Endothelial cell of umbilical vein (primary cell): ENCODE measurements around the gene JCAD. TPM values are rescaled to one million over a fixed set of nuclear protein-coding genes. Genes with fewer than 3 reads are reported as not detected.

Experiments used
- BruUV-seq: library from RNA; stranded (reverse); fragments of 400-500 nt; replicated peaks from 2 replicates; lab custom pipeline; 2021; lab: Mats Ljungman, UMichigan
- CTCF ChIA-PET: fragments of 300-600, 350-600 bp; sonication (Branson Sonifier 250); formaldehyde crosslinking; loops from one replicate; lab custom pipeline; 2021; ENCODE audit warnings: antibody characterized with exemption, inconsistent platforms; lab: Charles Lee
- POLR2A ChIA-PET: fragments of 300-600, 350-600 bp; sonication (Branson Sonifier 250); formaldehyde crosslinking; loops from one replicate; lab custom pipeline; 2021; ENCODE audit warnings: antibody characterized with exemption, inconsistent platforms; lab: Charles Lee
- DNase-seq: peaks from one replicate; pipeline ENCODE4 v3.0.0-alpha.2; 2011; ENCODE audit warnings: low read depth, low spot score
- FAIRE-seq: peaks from 2 replicates; lab custom pipeline; 2011; peaks lifted over from hg19 to GRCh38; lab: Jason Lieb, UNC
- H2AFZ ChIP-seq: 2 replicates; pipeline ENCODE4 v1.6.0; 2012; ENCODE audit warnings: low read depth, low read length, control low read depth, inconsistent platforms
- H3K27ac ChIP-seq: 2 replicates; pipeline ENCODE4 v1.5.1; 2011; ENCODE audit warnings: low read depth, mild to moderate bottlenecking, control low read depth, low read length, moderate library complexity; ENCODE audit not compliant: insufficient read depth
- H3K27me3 ChIP-seq, 2 experiments: 2 replicates each; pipeline versions ENCODE4 v1.6.0 to v1.6.1; 2011; ENCODE audit warnings: low read length in 2 of 2, mixed read lengths in 1 of 2; ENCODE audit not compliant: control insufficient read depth in 2 of 2, insufficient read depth in 2 of 2
- H3K36me3 ChIP-seq, 2 experiments: 2 replicates in 1 of 2; 3 replicates in 1 of 2; pipeline ENCODE4 v1.5.1; 2011; ENCODE audit warnings: low read length in 2 of 2, mild to moderate bottlenecking in 1 of 2, moderate library complexity in 1 of 2; ENCODE audit not compliant: control insufficient read depth in 2 of 2, insufficient read depth in 2 of 2; ENCODE audit errors: extremely low read depth in 1 of 2
- H3K4me1 ChIP-seq: 3 replicates; pipeline ENCODE4 v1.5.1; 2011; ENCODE audit warnings: mild to moderate bottlenecking, low read length; ENCODE audit not compliant: control insufficient read depth, insufficient read depth; ENCODE audit errors: extremely low read depth
- H3K4me2 ChIP-seq: 2 replicates; pipeline ENCODE4 v1.6.1; 2011; ENCODE audit warnings: low read length, control low read depth, mixed read lengths; ENCODE audit not compliant: insufficient read depth
- H3K4me3 ChIP-seq, 3 experiments: fragments of 200-600 bp in 1 of 3; sonication (generic), shearing (Covaris generic) in 1 of 3; replicated peaks in 1 of 3; 2 replicates each; pipeline ENCODE4 v1.5.1; 2011 to 2016; ENCODE audit warnings: control low read depth in 3 of 3, low read length in 3 of 3, mild to moderate bottlenecking in 2 of 3, inconsistent platforms in 1 of 3, low read depth in 1 of 3, moderate library complexity in 1 of 3; ENCODE audit not compliant: insufficient read depth in 1 of 3
- H3K79me2 ChIP-seq: 2 replicates; pipeline ENCODE4 v1.6.0; 2012; ENCODE audit warnings: low read length, inconsistent platforms; ENCODE audit not compliant: control insufficient read depth, insufficient read depth
- H3K9ac ChIP-seq: replicated peaks from 2 replicates; pipeline ENCODE3; 2011; ENCODE audit warnings: low read length, control low read depth; ENCODE audit not compliant: insufficient read depth; ENCODE audit errors: extremely low read depth
- H3K9me1 ChIP-seq: replicated peaks from 3 replicates; pipeline ENCODE4 v1.6.0; 2011; ENCODE audit warnings: mild to moderate bottlenecking, low read length; ENCODE audit not compliant: control insufficient read depth, insufficient read depth; ENCODE audit errors: extremely low read depth
- H3K9me3 ChIP-seq: replicated peaks from 2 replicates; pipeline ENCODE4 v1.5.1; 2012; ENCODE audit warnings: low read length, inconsistent platforms; ENCODE audit not compliant: control insufficient read depth, insufficient read depth
- H4K20me1 ChIP-seq: replicated peaks from 2 replicates; pipeline ENCODE3; 2011; ENCODE audit warnings: mild to moderate bottlenecking, low read length; ENCODE audit not compliant: control insufficient read depth, insufficient read depth; ENCODE audit errors: extremely low read depth
- EZH2 ChIP-seq: IDR thresholded peaks from 2 replicates; pipeline ENCODE4 v1.6.1; 2012; ENCODE audit warnings: borderline replicate concordance, low read depth, mild to moderate bottlenecking, moderate library complexity, low read length, inconsistent platforms; ENCODE audit not compliant: severe bottlenecking
- FOS ChIP-seq: IDR thresholded peaks from 2 replicates; pipeline ENCODE4 v1.6.1; 2011; ENCODE audit warnings: mild to moderate bottlenecking, low read length, moderate library complexity, borderline replicate concordance; ENCODE audit not compliant: insufficient read depth
- GATA2 ChIP-seq: IDR thresholded peaks from 2 replicates; pipeline ENCODE4 v1.7.0; 2011; ENCODE audit warnings: low read depth, mild to moderate bottlenecking, moderate library complexity, mixed read lengths, low read length; ENCODE audit not compliant: insufficient read length, insufficient read depth
- JUN ChIP-seq: IDR thresholded peaks from 2 replicates; pipeline ENCODE4 v1.6.1; 2011; ENCODE audit warnings: borderline replicate concordance, low read depth; ENCODE audit not compliant: insufficient read length, insufficient read depth
- MYC ChIP-seq: IDR thresholded peaks from one replicate; pipeline ENCODE4 v1.6.1; 2011; ENCODE audit warnings: mild to moderate bottlenecking, low read depth, low read length
- POLR2A ChIP-seq: IDR thresholded peaks from 2 replicates; pipeline ENCODE4 v1.6.1; 2012; ENCODE audit warnings: low read depth, mild to moderate bottlenecking, control low read depth, low read length
- POLR2AphosphoS5 ChIP-seq: IDR thresholded peaks from 2 replicates; pipeline ENCODE4 v1.6.1; 2012; ENCODE audit warnings: low read depth, mild to moderate bottlenecking, control low read depth, low read length, moderate library complexity; ENCODE audit not compliant: insufficient read depth
- dilution Hi-C: fragments of 300-500 bp; cut with MboI; formaldehyde crosslinking; loops from one replicate; pipeline ENCODE4 v1.15.0; 2019; ENCODE audit warnings: low sequenced_read_pairs; ENCODE audit not compliant: extremely low pct_ligation_motif_present
- intact Hi-C: fragments of 100-400 bp; cut with micrococcal nuclease; formaldehyde crosslinking; loops from one replicate; pipeline ENCODE4 v1.10.0; 2022
- polyA plus RNA-seq, 4 experiments: library from polyadenylated mRNA; depleted of rRNA in 3 of 4; stranded (reverse) in 3 of 4; unstranded in 1 of 4; fragments of >200 nt; gene quantifications; 2 replicates each; pipeline versions ENCODE4 v1.2.1 to v1.2.3, GENCODE V29; 2011 to 2012; ENCODE audit warnings: missing spikeins in 1 of 4
- total RNA-seq: library from RNA; stranded (reverse); gene quantifications from 2 replicates; pipeline ENCODE4 v1.2.3, GENCODE V29; 2021
- TF ChIP-seq, protein P1 (sequence below): IDR thresholded peaks from 2 replicates; pipeline ENCODE4 v1.6.1; 2011; ENCODE audit not compliant: insufficient read depth, insufficient read length
- TF ChIP-seq, protein P2 (sequence below), 2 donors: IDR thresholded peaks; 1 replicate in 1 of 2; 2 replicates in 1 of 2; pipeline ENCODE4 v1.5.1; 2011; ENCODE audit warnings: low read length in 2 of 2, mild to moderate bottlenecking in 2 of 2, moderate library complexity in 2 of 2, control low read depth in 1 of 2, inconsistent platforms in 1 of 2, low read depth in 1 of 2; ENCODE audit not compliant: insufficient read depth in 1 of 2; ENCODE audit errors: extremely low read depth in 1 of 2

The JCAD gene
- total and polyA plus RNA-seq, 2 donors (not counting 3 experiments of a cell fraction or from before 2014, with no cell fraction given) = 17.5 to 76.3 TPM

DNA sequence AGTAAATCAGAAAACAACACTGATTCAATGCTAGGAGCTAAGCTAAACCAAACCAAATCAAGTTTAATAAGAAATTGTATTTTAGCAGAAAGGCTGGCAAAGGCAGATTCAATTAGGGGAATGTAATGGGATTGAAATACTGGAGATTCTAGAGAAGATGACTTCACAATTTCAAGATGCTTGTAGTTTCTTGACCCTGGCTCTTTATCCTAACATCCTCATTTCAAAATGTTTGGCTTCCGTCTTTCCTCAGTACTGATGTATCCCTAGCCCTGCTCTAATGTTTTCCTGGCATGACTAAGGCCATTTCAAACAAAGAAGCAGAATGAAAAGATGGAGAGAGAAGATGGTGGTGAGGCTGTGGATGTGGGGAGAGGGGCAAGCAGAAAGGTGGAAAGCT is 2.7 kb upstream of the JCAD start:
- Histone ChIP-seq H3K4me2 (peak overlapping the region; percentile 2), H2AFZ (peak overlapping the region; percentile 60), H4K20me1 (no peaks in the 10 kb centered on the region), H3K9ac (no peak overlapping the region), H3K36me3 (no peaks in the 10 kb centered on the region), H3K4me1 (peaks cover 35% of the 10 kb centered on the region), H3K27me3 (no peaks in the 10 kb centered on the region), H3K9me3 (no peaks in the 10 kb centered on the region), H3K27ac (no peak overlapping the region), H3K79me2 (peaks cover 13% of the 10 kb centered on the region), H3K4me3 (no peak overlapping the region), H3K9me1 (no peaks in the 10 kb centered on the region)
- intact Hi-C loops = loop anchor here (2.0 kb wide), 2 partner anchors 13 to 49 kb away; no protein-coding TSS in a partner anchor
- no TSS peak for BruUV-seq
- ChIA-PET CTCF (interaction anchor here (1.0 to 4.0 kb wide), 2 partner anchors 124 to 179 kb away, joined by 3 to 14 read pairs; no protein-coding TSS in a partner anchor), POLR2A (no interaction called here)
- dilution Hi-C loops = no loop called here
- no peak for FAIRE-seq
- TF ChIP-seq GATA2 = no peak
- DNase-seq = peak; percentile 27

DNA sequence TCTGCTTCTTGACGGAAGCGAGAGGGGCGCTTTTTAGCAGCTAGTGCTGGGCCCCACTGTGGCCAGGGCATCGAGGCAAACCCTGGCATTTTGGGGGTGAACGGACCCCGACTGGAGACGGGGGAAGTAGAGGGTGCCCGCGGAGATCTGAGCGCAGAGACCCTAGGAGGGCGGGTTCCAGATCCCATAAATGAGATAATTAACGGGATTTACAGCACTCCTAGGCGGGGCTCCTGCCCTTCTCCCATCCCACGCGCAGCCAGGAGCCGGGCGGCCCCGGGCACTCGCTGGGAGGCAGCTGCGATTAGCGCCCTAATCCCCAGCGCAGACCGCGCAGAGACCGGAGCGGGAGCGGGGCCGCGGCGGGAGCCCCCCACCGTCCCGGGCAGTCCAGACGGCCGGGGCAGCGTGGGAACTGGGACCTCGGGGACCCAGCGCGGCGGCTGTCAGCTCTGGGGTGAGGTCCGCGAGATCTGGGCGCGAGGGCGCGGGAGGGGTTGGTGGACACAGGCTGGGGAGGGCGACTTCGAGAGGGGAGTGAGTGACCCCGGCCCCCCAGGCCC is 735 bp downstream of the JCAD start:
- Histone ChIP-seq H3K27ac (peak overlapping the region; percentile 69), H3K4me1 (peaks cover 57% of the 10 kb centered on the region), H3K4me3 (peak overlapping the region; percentile 62 to 69 (median 68)), H4K20me1 (no peaks in the 10 kb centered on the region), H3K4me2 (peak overlapping the region; percentile 92), H3K9ac (peak overlapping the region; percentile 90), H3K27me3 (no peaks in the 10 kb centered on the region), H3K9me1 (no peaks in the 10 kb centered on the region), H3K9me3 (no peaks in the 10 kb centered on the region), H3K36me3 (no peaks in the 10 kb centered on the region), H2AFZ (peak overlapping the region; percentile 33), H3K79me2 (peaks cover 18% of the 10 kb centered on the region)
- TF ChIP-seq POLR2AphosphoS5 (no peak), JUN (no peak), GATA2 (no peak), EZH2 (no peak), FOS (no peak), POLR2A (no peak), MYC (no peak)
- TF ChIP-seq, protein P1, sequence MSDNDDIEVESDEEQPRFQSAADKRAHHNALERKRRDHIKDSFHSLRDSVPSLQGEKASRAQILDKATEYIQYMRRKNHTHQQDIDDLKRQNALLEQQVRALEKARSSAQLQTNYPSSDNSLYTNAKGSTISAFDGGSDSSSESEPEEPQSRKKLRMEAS = no peak
- TF ChIP-seq, protein P2, sequence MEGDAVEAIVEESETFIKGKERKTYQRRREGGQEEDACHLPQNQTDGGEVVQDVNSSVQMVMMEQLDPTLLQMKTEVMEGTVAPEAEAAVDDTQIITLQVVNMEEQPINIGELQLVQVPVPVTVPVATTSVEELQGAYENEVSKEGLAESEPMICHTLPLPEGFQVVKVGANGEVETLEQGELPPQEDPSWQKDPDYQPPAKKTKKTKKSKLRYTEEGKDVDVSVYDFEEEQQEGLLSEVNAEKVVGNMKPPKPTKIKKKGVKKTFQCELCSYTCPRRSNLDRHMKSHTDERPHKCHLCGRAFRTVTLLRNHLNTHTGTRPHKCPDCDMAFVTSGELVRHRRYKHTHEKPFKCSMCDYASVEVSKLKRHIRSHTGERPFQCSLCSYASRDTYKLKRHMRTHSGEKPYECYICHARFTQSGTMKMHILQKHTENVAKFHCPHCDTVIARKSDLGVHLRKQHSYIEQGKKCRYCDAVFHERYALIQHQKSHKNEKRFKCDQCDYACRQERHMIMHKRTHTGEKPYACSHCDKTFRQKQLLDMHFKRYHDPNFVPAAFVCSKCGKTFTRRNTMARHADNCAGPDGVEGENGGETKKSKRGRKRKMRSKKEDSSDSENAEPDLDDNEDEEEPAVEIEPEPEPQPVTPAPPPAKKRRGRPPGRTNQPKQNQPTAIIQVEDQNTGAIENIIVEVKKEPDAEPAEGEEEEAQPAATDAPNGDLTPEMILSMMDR (IDR thresholded peaks at IDR 0.05; ENCODE audit: extremely low read depth in 1 of 2, insufficient read depth in 1 of 2, low read depth in 1 of 2, low read length in 2 of 2) = no peak
- DNase-seq = peak; percentile 45
- intact Hi-C loops = loop anchor here (1.0 kb wide), 2 partner anchors 17 to 183 kb away; no protein-coding TSS in a partner anchor
- BruUV-seq = no TSS peak
- CTCF ChIA-PET = interaction anchor here (0.7 to 3.0 kb wide), 7 partner anchors 9 to 532 kb away, joined by 3 to 22 read pairs (median 6); no protein-coding TSS in a partner anchor
- no peak for FAIRE-seq
- dilution Hi-C loops = no loop called here
- POLR2A ChIA-PET = interaction anchor here (0.9 to 2.0 kb wide), 3 partner anchors 9 to 30 kb away, joined by 3 to 5 read pairs (median 5); no protein-coding TSS in a partner anchor
